Measurements from ENCODE around the gene SNTG2.

DNA sequence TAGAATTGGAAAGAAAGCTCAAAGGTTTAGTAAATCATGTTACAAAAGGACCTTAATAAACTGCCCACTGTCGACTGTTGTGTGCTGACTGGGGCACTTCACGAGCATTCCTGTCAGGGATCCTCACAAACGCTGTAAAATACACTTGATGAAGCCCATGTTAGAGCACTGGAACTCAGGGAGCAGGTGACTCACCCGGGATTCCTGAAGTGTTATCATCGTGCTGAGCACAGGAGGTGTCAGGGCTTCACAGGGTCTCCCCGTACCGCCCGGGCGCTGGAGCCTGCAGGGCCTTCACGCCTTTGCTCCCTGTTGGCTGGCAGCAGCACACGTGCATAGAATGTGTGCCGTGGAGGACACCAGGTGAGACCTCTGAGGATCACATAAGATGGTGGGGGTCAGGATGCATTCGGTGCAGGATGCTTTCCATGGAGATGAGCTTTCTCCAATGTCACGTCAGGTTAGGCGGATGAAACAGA, 187.3 kb downstream of the SNTG2 start:
- no peak for TF ChIP-seq POLR2A (IDR thresholded peaks at IDR 0.05; ENCODE audit: low read length)
- no peak for TF ChIP-seq GATA1 (IDR thresholded peaks at IDR 0.05; ENCODE audit: low read depth, low read length)

Data from erythroblast (primary cell).